ENCODE data around the gene GTF2A1L. TPM values are rescaled to one million over a fixed set of nuclear protein-coding genes. Genes with fewer than 3 reads are reported as not detected.

Gene GTF2A1L
- total RNA-seq, 2 donors from 2014 or later: 0.96 to 5.1 TPM

DNA sequence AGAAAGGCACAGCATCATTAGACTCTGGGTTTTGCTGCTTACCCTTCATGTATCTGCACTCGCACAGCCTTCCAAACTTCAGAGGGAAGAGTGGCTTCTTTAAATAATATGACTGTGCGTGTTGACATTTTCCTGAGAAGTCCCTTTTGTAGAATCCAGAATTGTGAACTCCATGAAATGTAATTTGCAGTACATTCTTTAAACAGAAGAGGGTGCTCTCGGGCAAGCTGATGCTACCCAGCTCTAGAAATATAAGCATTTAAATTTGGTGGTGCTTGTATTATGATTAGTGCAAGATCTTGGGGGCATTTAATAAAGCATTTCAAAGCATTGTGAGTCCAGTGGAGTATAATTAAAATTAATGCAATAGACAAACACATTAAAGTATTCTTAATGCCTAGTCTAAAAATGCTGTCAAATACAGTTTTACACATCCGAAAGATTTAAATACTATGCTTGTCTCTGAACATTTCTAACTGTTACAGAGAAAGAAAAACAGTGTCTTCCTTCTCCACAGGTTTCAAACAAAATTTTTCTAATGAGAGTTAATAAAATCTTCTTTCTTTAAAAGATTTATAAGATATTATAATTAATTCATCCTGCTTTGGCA, 17.3 kb upstream of the GTF2A1L start:
- no peaks in the 10 kb centered on the region for H3K4me1 ChIP-seq
- no peak overlapping the region for H3K27ac ChIP-seq
- peaks cover 2% of the 10 kb centered on the region for H3K36me3 ChIP-seq
- H3K27me3 ChIP-seq: no peaks in the 10 kb centered on the region
- DNase-seq (ENCODE audit: low spot score): no peak
- no peak overlapping the region for H3K4me3 ChIP-seq
- TF ChIP-seq, protein P1, sequence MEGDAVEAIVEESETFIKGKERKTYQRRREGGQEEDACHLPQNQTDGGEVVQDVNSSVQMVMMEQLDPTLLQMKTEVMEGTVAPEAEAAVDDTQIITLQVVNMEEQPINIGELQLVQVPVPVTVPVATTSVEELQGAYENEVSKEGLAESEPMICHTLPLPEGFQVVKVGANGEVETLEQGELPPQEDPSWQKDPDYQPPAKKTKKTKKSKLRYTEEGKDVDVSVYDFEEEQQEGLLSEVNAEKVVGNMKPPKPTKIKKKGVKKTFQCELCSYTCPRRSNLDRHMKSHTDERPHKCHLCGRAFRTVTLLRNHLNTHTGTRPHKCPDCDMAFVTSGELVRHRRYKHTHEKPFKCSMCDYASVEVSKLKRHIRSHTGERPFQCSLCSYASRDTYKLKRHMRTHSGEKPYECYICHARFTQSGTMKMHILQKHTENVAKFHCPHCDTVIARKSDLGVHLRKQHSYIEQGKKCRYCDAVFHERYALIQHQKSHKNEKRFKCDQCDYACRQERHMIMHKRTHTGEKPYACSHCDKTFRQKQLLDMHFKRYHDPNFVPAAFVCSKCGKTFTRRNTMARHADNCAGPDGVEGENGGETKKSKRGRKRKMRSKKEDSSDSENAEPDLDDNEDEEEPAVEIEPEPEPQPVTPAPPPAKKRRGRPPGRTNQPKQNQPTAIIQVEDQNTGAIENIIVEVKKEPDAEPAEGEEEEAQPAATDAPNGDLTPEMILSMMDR (IDR thresholded peaks at IDR 0.05): peak; percentile 50 to 79
- no peaks in the 10 kb centered on the region for H3K9me3 ChIP-seq

DNA sequence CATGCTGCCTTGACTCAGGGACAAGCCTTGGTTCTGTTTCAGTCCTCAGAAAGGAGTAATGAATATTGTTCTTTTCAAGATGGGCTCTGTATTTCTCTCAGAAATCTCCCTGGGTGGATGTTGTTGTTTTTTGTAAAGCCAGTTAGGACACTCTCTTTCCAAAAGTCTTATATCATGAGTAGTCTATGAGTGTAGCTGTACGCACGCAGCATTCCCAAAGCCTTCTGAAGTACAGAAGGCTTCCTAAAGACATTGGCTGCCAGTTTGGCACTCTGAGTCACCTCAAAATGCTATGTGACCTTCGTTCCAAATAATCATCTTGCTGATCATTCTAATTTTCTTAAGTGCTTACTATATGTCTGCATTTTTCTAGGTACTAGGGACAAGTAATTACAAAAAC, 16.7 kb upstream of the GTF2A1L start:
- TF ChIP-seq, protein P1 (IDR thresholded peaks at IDR 0.05): no peak
- Histone ChIP-seq H3K4me1 (no peaks in the 10 kb centered on the region), H3K27ac (no peak overlapping the region), H3K36me3 (peaks cover 5% of the 10 kb centered on the region), H3K9me3 (no peaks in the 10 kb centered on the region), H3K4me3 (no peak overlapping the region), H3K27me3 (no peaks in the 10 kb centered on the region)
- no peak for DNase-seq (ENCODE audit: low spot score)

DNA sequence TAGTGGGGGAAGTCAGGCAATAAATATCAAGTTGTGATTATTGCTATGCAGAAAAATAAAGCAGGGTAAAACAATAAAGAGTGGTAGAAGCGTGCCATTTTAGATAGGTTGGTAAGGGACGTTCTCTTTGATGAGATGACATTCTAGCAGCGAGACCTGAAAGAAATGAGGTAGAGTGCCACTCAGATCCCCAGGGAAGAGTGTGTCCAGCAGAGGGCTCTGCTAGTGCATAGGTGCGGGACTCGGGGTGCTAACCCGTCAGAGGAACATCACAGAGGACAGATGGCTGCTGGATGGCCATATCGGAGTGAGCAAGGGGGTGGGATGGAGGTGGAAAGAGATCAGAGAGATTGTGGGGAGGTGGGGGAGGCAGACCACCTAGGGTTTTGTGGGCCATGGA, 16.3 kb upstream of the GTF2A1L start:
- Histone ChIP-seq H3K27ac (no peak overlapping the region), H3K9me3 (no peaks in the 10 kb centered on the region)
- DNase-seq (ENCODE audit: low spot score): no peak

DNA sequence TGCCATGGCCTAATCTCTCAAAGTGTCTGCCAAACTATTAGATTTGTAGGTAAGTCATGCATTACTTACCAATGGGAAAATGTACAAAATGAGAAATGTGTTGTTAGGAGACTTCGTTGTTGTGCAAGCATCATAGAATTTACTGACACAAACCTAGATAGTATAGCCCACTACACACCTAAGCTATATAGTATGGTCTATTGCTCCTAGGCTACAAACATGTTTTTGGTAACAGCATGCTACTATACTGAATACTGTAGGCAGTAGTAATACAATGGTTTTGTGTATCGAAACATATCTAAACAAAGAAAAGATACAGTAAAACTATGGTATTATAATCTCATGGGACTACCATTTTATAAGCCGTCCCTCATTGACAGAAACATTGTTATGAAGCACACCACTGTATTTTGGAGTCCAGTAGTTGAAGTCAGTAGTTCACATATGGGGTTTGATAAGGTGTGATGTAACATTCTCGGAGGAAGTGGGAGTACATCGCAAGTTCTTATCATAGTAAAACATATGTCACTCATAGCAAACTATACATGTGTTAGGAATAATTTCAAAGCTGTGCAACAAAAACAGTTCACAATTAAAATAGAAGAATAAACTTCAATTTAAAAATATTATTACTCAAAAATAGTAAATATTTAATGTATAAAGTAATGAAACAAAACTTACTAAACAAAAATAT, 12.0 kb upstream of the GTF2A1L start:
- Histone ChIP-seq H3K4me3 (no peak overlapping the region), H3K9me3 (no peaks in the 10 kb centered on the region), H3K36me3 (peaks cover 5% of the 10 kb centered on the region), H3K27me3 (no peaks in the 10 kb centered on the region), H3K4me1 (no peaks in the 10 kb centered on the region), H3K27ac (no peak overlapping the region)
- DNase-seq (ENCODE audit: low spot score): no peak
- TF ChIP-seq, protein P1 (IDR thresholded peaks at IDR 0.05): no peak

More for the DNA sequence above, 16.3 kb upstream of the GTF2A1L start:
- TF ChIP-seq, protein P1 (IDR thresholded peaks at IDR 0.05): peak in 1 of 2 donors; percentile 56
- Histone ChIP-seq H3K36me3 (peaks cover 5% of the 10 kb centered on the region), H3K27me3 (no peaks in the 10 kb centered on the region), H3K4me1 (no peaks in the 10 kb centered on the region), H3K4me3 (no peak overlapping the region)

DNA sequence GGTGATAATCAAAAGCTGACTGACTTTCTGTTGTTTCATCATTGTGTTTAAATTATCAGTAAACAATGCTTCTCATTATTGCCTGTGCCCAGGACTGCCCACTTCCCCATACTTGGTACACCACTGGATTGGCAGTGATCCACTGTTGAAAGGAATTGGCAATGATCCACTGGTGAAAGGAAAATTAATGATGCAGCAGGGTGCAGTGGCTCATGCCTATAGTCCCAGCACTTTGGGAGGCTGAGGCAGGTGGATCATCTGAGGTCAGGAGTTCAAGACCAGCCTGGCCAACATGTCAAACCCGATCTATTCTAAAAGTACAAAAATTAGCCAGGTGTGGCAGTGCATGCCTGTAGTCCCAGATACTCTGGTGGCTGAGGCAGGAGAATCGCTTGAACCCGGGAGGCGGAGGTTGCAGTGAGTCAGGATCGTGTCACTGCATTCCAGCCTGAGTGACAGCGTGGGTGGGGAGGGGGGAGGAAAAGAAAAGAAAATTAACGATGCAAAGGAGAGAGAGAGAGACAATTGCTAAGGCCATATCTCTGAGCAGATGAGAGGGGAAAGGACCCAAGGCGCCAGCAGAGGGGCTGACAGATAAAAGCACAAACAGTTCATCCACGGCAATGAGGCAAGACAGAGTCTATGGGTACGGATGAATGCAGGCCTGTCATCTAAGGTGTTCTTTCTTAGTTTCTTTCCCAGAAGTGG, 10.2 kb upstream of the GTF2A1L start:
- no peaks in the 10 kb centered on the region for H3K4me1 ChIP-seq
- no peak for DNase-seq (ENCODE audit: low spot score)
- H3K27me3 ChIP-seq: no peaks in the 10 kb centered on the region
- peaks cover 5% of the 10 kb centered on the region for H3K36me3 ChIP-seq
- H3K9me3 ChIP-seq: no peaks in the 10 kb centered on the region
- H3K27ac ChIP-seq: no peak overlapping the region
- TF ChIP-seq, protein P1 (IDR thresholded peaks at IDR 0.05): no peak
- H3K4me3 ChIP-seq: no peak overlapping the region
